Stomach (tissue), 4 donors: ENCODE measurements around the gene PRRT4.

Experiments
- EP300 ChIP-seq: sonication (generic); formaldehyde crosslinking; IDR thresholded peaks from one replicate; pipeline ENCODE4 v1.6.1; 2017; ENCODE audit warnings: antibody characterized with exemption
- POLR2A ChIP-seq, 4 donors: fragments of 450-650 bp; IDR thresholded peaks; one replicate each; pipeline ENCODE4 v1.6.1; 2016; ENCODE audit warnings: antibody characterized with exemption in 4 of 4, control low read depth in 2 of 4, mild to moderate bottlenecking in 1 of 4, moderate library complexity in 1 of 4

- TF ChIP-seq EP300 = no peak
- no peak for TF ChIP-seq POLR2A (IDR thresholded peaks at IDR 0.05)
Measured at GRCh38 chr7:128389085-128389617, 27.7 kb upstream of the PRRT4 start.
